ENCODE data around the gene EID2.

EID2 gene

GRCh38 chr19:39520541-39521484 is 19.1 kb downstream of the EID2 start:
- Histone ChIP-seq H3K4me3 (ENCODE audit: low read length) (no peak overlapping the region), H3K4me2 (ENCODE audit: low read length) (no peak overlapping the region)

DNA sequence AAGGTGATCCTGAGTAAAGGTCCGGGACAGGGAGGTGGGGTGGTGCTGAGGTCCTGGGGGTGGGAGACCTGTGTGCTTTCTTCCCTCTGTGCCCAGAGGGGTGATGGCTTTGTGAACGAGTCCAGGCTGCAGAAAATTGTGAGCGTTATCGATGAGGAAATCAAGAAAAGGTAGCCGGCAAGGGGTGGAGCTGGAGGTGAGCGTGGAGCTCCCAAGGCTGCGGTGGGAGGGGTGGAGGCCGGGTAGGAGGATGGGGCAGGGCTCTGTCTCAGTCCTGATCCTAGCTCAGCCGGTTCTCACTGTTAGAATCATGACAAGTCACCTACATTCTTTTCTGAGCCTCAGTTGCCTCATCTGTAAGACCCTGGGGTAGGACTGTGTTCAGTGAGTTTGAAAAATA is 21.0 kb downstream of the EID2 start:
- H3K4me1 ChIP-seq (ENCODE audit: control insufficient read depth, low read length), result peaks cover 30% of the 10 kb centered on the region
- TF ChIP-seq EZH2phosphoT487 (IDR thresholded peaks at IDR 0.05; ENCODE audit: borderline replicate concordance, low read length), result no peak
- TF ChIP-seq, protein P1, sequence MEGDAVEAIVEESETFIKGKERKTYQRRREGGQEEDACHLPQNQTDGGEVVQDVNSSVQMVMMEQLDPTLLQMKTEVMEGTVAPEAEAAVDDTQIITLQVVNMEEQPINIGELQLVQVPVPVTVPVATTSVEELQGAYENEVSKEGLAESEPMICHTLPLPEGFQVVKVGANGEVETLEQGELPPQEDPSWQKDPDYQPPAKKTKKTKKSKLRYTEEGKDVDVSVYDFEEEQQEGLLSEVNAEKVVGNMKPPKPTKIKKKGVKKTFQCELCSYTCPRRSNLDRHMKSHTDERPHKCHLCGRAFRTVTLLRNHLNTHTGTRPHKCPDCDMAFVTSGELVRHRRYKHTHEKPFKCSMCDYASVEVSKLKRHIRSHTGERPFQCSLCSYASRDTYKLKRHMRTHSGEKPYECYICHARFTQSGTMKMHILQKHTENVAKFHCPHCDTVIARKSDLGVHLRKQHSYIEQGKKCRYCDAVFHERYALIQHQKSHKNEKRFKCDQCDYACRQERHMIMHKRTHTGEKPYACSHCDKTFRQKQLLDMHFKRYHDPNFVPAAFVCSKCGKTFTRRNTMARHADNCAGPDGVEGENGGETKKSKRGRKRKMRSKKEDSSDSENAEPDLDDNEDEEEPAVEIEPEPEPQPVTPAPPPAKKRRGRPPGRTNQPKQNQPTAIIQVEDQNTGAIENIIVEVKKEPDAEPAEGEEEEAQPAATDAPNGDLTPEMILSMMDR (IDR thresholded peaks at IDR 0.05; ENCODE audit: low read depth, low read length, poor library complexity, severe bottlenecking), result no peak
- no peaks in the 10 kb centered on the region for H3K9me2 ChIP-seq (replicated peaks; ENCODE audit: control insufficient read depth, low read length)
- no peak overlapping the region for H3K27ac ChIP-seq (ENCODE audit: low read depth, low read length)
- no peak overlapping the region for H3K4me3 ChIP-seq (ENCODE audit: low read length)
- no peaks in the 10 kb centered on the region for H3K79me2 ChIP-seq (ENCODE audit: control insufficient read depth, low read length)
- peaks cover 28% of the 10 kb centered on the region for H3K27me3 ChIP-seq (ENCODE audit: control insufficient read depth, low read length)
- H4K20me1 ChIP-seq (ENCODE audit: control insufficient read depth, insufficient read depth, low read depth, low read length), result no peaks in the 10 kb centered on the region
- no peaks in the 10 kb centered on the region for H3K36me3 ChIP-seq (ENCODE audit: control insufficient read depth, low read length)
- H3K9me3 ChIP-seq (ENCODE audit: control insufficient read depth, insufficient read depth, low read length), result no peaks in the 10 kb centered on the region
- no peak overlapping the region for H3K4me2 ChIP-seq (ENCODE audit: low read length)
- H3F3A ChIP-seq (ENCODE audit: control insufficient read depth, insufficient read depth), result no peaks in the 10 kb centered on the region

More at GRCh38 chr19:39520541-39521484, 19.1 kb downstream of the EID2 start:
- Histone ChIP-seq H3F3A (ENCODE audit: control insufficient read depth, insufficient read depth) (no peaks in the 10 kb centered on the region), H3K4me1 (ENCODE audit: control insufficient read depth, low read length) (peaks cover 22% of the 10 kb centered on the region), H3K27ac (ENCODE audit: low read depth, low read length) (no peak overlapping the region), H4K20me1 (ENCODE audit: control insufficient read depth, insufficient read depth, low read depth, low read length) (no peaks in the 10 kb centered on the region), H3K36me3 (ENCODE audit: control insufficient read depth, low read length) (no peaks in the 10 kb centered on the region), H3K79me2 (ENCODE audit: control insufficient read depth, low read length) (no peaks in the 10 kb centered on the region), H3K9me3 (ENCODE audit: control insufficient read depth, insufficient read depth, low read length) (no peaks in the 10 kb centered on the region), H3K9me2 (replicated peaks; ENCODE audit: control insufficient read depth, low read length) (no peaks in the 10 kb centered on the region), H3K27me3 (ENCODE audit: control insufficient read depth, low read length) (peaks cover 10% of the 10 kb centered on the region)
- no peak for TF ChIP-seq EZH2phosphoT487 (IDR thresholded peaks at IDR 0.05; ENCODE audit: borderline replicate concordance, low read length)
- TF ChIP-seq, protein P1 (IDR thresholded peaks at IDR 0.05; ENCODE audit: low read depth, low read length, poor library complexity, severe bottlenecking), result no peak

- Histone ChIP-seq H3K36me3 (ENCODE audit: control insufficient read depth, low read length) (no peaks in the 10 kb centered on the region), H3K9me2 (replicated peaks; ENCODE audit: control insufficient read depth, low read length) (no peaks in the 10 kb centered on the region), H3K9me3 (ENCODE audit: control insufficient read depth, insufficient read depth, low read length) (no peaks in the 10 kb centered on the region), H3K79me2 (ENCODE audit: control insufficient read depth, low read length) (no peaks in the 10 kb centered on the region), H3F3A (ENCODE audit: control insufficient read depth, insufficient read depth) (no peaks in the 10 kb centered on the region), H3K4me3 (ENCODE audit: low read length) (no peak overlapping the region), H3K4me1 (ENCODE audit: control insufficient read depth, low read length) (peaks cover 30% of the 10 kb centered on the region), H3K27me3 (ENCODE audit: control insufficient read depth, low read length) (peaks cover 32% of the 10 kb centered on the region), H3K27ac (ENCODE audit: low read depth, low read length) (no peak overlapping the region), H4K20me1 (ENCODE audit: control insufficient read depth, insufficient read depth, low read depth, low read length) (no peaks in the 10 kb centered on the region), H3K4me2 (ENCODE audit: low read length) (no peak overlapping the region)
- TF ChIP-seq, protein P1 (IDR thresholded peaks at IDR 0.05; ENCODE audit: low read depth, low read length, poor library complexity, severe bottlenecking), result no peak
- TF ChIP-seq EZH2phosphoT487 (IDR thresholded peaks at IDR 0.05; ENCODE audit: borderline replicate concordance, low read length), result no peak
These were observed 21.5 kb downstream of the EID2 start for GRCh38 chr19:39518458-39518857.
